ENCODE data around the gene CALU.

The CALU gene

DNA sequence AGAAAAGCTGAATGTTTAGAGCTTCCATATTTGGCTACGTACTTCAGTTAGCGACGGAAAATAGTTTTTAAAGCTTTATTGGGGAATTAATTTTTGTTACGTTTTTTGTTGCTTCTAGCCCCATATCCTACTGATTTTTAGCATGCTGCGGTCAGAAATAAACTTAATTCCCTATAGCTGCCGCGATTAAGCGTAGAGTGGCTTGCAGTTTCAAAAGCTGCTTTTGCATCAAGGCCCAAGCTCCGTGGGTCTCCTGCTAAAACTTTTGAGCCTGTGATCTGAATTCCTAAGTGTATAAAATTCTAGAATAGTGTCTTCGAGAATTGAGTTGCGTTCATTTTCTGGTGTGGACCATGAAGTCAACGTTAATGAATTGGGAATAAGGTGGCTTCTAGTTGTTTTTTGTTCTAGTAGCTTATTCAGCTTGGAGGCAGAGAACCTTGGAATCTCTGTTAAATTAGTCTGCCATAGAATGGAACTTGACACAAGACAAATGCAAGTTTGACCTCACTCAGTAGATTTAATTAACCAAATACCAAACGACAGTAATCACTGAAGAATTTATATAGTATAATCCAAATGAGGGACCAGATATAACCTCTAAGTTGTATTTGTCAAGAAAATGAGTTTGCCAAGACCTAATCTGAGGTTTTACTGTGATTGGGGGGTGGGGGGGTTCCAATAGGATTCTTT lies 977 bp downstream of the CALU start:
- TF ChIP-seq, protein P1, sequence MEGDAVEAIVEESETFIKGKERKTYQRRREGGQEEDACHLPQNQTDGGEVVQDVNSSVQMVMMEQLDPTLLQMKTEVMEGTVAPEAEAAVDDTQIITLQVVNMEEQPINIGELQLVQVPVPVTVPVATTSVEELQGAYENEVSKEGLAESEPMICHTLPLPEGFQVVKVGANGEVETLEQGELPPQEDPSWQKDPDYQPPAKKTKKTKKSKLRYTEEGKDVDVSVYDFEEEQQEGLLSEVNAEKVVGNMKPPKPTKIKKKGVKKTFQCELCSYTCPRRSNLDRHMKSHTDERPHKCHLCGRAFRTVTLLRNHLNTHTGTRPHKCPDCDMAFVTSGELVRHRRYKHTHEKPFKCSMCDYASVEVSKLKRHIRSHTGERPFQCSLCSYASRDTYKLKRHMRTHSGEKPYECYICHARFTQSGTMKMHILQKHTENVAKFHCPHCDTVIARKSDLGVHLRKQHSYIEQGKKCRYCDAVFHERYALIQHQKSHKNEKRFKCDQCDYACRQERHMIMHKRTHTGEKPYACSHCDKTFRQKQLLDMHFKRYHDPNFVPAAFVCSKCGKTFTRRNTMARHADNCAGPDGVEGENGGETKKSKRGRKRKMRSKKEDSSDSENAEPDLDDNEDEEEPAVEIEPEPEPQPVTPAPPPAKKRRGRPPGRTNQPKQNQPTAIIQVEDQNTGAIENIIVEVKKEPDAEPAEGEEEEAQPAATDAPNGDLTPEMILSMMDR (IDR thresholded peaks at IDR 0.05; ENCODE audit: extremely low read depth, missing control alignments): no peak
- no peak for DNase-seq (ENCODE audit: low spot score)

DNA sequence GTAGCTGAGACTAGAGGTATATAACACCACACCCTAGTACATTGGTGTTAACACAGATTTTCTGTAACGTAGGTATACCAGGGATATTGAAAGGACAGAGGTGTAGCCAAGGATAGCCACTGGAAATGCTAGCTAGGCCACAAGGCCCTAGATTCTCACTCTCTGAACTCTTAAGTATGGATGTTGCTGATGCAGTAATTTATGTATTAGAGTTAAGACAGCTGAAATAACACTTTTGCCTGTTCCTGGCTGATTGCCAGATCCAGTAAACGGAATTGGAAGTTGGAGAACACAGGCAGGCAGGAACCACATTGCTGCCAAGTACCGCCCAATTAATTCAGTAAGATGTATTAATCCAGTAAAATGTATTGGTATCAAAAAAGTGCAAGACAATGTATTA lies 1.8 kb downstream of the CALU start:
- DNase-seq (ENCODE audit: low spot score): no peak
- TF ChIP-seq, protein P1 (IDR thresholded peaks at IDR 0.05; ENCODE audit: extremely low read depth, missing control alignments): no peak

DNA sequence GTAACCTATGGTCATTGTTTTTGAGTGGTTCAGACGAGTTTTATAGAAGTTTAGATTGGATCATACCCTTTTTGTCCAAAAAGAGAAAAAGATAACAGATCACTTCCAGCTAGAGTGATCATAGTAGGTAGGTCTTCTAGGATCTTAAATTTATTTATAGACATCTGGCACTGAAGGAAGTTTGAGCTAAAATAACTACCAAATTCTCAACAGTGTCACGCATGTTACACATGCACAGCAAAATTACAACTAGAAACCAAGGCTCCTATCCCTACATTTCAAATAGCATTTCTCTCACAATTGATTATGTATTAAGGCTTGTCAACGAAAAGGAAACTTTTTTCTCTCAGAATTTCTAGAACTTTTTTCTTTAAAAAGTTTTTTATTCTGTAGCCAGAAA lies 2.3 kb downstream of the CALU start:
- TF ChIP-seq, protein P1 (IDR thresholded peaks at IDR 0.05; ENCODE audit: extremely low read depth, missing control alignments): no peak
- DNase-seq (ENCODE audit: low spot score): no peak

DNA sequence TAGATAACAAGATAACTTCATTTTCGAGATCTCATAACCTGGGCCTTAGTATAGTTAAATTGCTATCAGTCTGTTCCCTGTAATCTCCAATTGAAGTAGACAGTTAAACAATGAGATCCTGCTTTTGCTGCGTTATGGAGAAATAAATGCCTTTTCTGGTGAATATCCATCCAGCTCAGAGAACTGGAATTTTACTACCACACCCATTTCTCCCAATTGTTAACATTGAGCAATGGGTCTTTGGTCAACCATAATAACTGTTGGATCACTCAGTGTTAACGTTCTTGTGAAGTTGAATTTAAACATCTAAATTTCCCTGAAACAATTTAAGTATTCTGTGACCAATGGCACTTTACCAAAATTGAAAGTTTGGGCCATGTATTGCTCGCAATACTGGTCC lies 3.0 kb downstream of the CALU start:
- no peak for DNase-seq (ENCODE audit: low spot score)
- TF ChIP-seq, protein P1 (IDR thresholded peaks at IDR 0.05; ENCODE audit: extremely low read depth, missing control alignments): no peak

DNA sequence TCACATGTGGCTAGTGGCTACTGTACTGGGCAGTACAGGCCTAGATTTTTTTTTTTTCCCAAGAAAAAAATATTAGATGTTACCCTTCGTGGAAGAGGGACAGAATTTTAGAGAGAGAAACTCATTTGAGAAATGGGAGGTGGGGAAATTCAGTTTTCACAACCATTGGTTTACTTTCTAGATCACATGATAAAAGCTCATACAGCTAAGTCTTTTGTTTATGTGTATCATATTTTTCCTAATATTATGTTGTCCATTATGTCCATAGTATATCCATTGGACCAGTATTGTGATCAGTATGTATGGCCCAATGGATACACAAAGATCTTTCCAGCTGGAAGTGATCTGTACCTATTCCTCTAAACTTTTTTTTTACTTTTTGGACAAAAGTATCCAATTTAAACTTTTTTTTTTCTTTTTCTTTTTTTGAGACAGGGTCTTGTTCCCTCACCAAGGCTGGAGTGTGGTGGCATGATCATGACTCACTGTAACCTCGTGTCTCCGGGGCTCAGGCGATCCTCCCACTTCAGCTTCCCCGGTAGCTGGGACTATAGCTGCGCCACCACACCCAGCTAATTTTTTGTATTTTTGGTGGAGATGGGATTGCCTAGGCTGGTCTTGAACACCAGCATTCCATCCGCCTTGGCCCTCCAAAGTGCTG lies 4.1 kb downstream of the CALU start:
- no peak for DNase-seq (ENCODE audit: low spot score)
- TF ChIP-seq, protein P1 (IDR thresholded peaks at IDR 0.05; ENCODE audit: extremely low read depth, missing control alignments): no peak

DNA sequence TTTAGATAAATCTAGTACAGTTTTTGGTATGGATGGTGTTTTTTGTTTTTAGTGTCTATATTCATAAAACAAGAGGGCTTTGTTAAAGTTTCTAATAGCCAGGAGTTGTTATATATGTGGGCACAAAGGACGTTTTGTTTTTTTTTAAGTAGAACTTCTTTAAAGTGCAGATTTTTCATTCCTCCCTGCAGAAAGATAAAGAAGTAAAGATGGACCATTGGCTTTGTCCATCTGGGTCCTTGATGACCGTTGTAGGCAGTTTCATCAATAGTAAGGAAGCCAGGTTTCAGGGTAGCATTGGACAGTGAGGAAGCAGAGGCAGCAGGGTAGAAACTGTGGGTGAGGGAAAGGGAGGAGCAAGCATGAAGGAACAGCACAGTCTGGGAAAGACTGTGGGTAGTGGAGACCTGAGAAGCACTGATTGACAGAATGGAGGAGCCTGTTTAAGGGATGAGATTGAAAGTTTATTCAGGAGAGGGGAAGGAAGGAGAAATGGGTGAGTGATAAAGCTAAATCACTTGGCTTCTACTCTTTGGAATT lies 5.3 kb downstream of the CALU start:
- no peak for DNase-seq (ENCODE audit: low spot score)
- TF ChIP-seq, protein P1 (IDR thresholded peaks at IDR 0.05; ENCODE audit: extremely low read depth, missing control alignments): no peak

DNA sequence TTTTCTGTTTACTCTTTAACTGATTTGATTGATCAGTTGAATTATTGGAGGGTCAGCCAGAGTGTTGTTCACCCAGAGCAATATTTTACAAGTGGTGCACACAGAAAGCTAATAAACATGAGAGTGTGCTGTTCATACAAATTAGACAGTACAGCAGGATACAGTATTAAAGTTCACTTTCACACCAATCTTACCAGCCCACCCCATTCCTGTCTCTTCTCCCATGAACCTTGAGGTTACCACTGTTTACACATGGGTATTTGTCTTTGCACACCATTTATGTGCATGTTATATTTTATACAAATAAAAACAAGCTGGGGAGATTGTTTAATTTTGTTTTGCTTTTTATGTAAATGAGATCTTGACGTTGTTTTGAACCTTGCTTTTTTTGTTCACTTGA lies 6.5 kb downstream of the CALU start:
- no peak for DNase-seq (ENCODE audit: low spot score)

More for the DNA sequence above, 6.5 kb downstream of the CALU start:
- TF ChIP-seq, protein P1 (IDR thresholded peaks at IDR 0.05; ENCODE audit: extremely low read depth, missing control alignments): no peak
